ENCODE data around the gene TICAM1. TPM values are rescaled to one million over a fixed set of nuclear protein-coding genes. Genes with fewer than 3 reads are reported as not detected.
A peak's percentile ranks its signal among the peaks of the same experiment; 100 is the strongest.

Gene TICAM1
- total and polyA plus RNA-seq, 2 of the 13 experiments (the other 11 are each of a cell fraction or from before 2014, with no cell fraction given) = 0.33 to 0.95 TPM

DNA sequence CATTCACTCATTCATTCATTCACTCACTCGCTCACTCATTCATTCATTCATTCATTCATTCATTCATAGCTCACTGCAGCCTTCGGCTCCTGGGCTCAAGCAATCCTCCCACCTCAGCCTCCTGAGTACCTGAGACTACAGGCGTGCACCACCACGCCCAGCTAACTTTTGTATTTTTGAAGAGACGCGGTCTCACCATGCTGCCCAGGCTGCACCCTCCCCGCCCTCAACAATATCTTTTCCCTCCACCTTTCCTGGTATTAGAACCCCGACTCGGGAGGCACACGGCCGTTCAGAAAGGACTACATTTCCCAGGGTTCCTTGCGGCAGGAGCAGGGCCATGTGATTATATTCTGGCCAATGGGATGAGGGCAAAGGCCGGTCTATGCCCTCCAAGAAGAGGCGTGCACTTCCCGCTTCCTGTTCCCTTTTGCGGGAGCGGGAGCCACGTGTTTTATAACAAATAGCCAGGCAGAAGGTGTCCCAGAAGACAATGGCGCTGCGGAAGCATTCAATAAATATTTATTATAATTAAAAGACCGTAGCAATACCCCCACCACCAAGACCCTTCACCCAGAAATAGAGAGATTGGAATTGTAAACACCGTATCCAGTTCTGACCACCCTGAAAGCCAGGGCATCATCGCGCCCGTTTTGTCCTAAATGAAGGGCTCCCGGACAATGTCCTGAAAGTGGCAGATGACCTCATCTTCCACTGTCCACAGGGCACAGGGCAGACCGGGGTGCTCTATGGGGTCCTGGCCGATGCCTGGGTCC lies 15.9 kb downstream of the TICAM1 start (continued):
- TF ChIP-seq, protein P1, sequence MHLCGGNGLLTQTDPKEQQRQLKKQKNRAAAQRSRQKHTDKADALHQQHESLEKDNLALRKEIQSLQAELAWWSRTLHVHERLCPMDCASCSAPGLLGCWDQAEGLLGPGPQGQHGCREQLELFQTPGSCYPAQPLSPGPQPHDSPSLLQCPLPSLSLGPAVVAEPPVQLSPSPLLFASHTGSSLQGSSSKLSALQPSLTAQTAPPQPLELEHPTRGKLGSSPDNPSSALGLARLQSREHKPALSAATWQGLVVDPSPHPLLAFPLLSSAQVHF (CRISPR knock-in tag; IDR thresholded peaks at IDR 0.05) = no peak
- TF ChIP-seq PAXIP1 (CRISPR knock-in tag; conservative IDR thresholded peaks at IDR 0.05) (no peak), ZHX2 (IDR thresholded peaks at IDR 0.05; ENCODE audit: low read depth) (no peak; the same call in 1 of the 2 replicates), ZHX2 (CRISPR knock-in tag; IDR thresholded peaks at IDR 0.05; ENCODE audit: borderline replicate concordance) (no peak), ARID2 (CRISPR knock-in tag; IDR thresholded peaks at IDR 0.05; ENCODE audit: borderline replicate concordance) (no peak), ZNF292 (CRISPR knock-in tag; IDR thresholded peaks at IDR 0.05; ENCODE audit: borderline replicate concordance, low read depth) (no peak), RARA (CRISPR knock-in tag; IDR thresholded peaks at IDR 0.05) (no peak; the same call in 1 of the 2 replicates), STAT5B (CRISPR knock-in tag; IDR thresholded peaks at IDR 0.05) (no peak), ZNF724P (CRISPR knock-in tag; IDR thresholded peaks at IDR 0.05; ENCODE audit: borderline replicate concordance) (no peak), SIN3A (IDR thresholded peaks at IDR 0.05; ENCODE audit: borderline replicate concordance, low read depth, low read length) (peak; percentile 82), IKZF1 (IDR thresholded peaks at IDR 0.05) (no peak), KLF9 (CRISPR knock-in tag; IDR thresholded peaks at IDR 0.05; ENCODE audit: low read depth) (no peak)
- TF ChIP-seq, protein P2, sequence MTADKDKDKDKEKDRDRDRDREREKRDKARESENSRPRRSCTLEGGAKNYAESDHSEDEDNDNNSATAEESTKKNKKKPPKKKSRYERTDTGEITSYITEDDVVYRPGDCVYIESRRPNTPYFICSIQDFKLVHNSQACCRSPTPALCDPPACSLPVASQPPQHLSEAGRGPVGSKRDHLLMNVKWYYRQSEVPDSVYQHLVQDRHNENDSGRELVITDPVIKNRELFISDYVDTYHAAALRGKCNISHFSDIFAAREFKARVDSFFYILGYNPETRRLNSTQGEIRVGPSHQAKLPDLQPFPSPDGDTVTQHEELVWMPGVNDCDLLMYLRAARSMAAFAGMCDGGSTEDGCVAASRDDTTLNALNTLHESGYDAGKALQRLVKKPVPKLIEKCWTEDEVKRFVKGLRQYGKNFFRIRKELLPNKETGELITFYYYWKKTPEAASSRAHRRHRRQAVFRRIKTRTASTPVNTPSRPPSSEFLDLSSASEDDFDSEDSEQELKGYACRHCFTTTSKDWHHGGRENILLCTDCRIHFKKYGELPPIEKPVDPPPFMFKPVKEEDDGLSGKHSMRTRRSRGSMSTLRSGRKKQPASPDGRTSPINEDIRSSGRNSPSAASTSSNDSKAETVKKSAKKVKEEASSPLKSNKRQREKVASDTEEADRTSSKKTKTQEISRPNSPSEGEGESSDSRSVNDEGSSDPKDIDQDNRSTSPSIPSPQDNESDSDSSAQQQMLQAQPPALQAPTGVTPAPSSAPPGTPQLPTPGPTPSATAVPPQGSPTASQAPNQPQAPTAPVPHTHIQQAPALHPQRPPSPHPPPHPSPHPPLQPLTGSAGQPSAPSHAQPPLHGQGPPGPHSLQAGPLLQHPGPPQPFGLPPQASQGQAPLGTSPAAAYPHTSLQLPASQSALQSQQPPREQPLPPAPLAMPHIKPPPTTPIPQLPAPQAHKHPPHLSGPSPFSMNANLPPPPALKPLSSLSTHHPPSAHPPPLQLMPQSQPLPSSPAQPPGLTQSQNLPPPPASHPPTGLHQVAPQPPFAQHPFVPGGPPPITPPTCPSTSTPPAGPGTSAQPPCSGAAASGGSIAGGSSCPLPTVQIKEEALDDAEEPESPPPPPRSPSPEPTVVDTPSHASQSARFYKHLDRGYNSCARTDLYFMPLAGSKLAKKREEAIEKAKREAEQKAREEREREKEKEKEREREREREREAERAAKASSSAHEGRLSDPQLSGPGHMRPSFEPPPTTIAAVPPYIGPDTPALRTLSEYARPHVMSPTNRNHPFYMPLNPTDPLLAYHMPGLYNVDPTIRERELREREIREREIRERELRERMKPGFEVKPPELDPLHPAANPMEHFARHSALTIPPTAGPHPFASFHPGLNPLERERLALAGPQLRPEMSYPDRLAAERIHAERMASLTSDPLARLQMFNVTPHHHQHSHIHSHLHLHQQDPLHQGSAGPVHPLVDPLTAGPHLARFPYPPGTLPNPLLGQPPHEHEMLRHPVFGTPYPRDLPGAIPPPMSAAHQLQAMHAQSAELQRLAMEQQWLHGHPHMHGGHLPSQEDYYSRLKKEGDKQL (CRISPR knock-in tag; IDR thresholded peaks at IDR 0.05; ENCODE audit: low read depth) = peak; percentile 21; the same call in 1 of the 2 replicates

Measured in HepG2 (cell line).